ENCODE measurements around the gene PALLD.

DNA sequence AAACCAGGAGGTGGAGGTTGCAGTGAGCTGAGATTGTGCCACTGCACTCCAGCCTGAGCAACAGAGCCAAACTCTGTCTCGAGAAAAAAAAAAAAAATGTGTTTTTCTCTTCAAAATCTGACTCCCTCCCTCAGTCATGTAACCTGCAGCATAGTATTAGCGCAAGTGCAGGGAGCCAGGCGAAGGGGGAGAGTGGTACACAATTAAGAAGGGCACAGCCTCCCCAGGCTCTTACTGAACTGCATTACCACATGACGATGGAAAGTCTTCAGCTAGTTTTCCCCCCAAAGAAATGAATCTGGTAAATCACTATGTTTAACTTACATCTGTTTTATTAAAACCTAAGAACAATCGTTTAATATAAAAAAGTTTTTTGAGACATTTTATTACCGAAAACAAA lies 32.4 kb downstream of the PALLD start:
- TF ChIP-seq, protein P1, sequence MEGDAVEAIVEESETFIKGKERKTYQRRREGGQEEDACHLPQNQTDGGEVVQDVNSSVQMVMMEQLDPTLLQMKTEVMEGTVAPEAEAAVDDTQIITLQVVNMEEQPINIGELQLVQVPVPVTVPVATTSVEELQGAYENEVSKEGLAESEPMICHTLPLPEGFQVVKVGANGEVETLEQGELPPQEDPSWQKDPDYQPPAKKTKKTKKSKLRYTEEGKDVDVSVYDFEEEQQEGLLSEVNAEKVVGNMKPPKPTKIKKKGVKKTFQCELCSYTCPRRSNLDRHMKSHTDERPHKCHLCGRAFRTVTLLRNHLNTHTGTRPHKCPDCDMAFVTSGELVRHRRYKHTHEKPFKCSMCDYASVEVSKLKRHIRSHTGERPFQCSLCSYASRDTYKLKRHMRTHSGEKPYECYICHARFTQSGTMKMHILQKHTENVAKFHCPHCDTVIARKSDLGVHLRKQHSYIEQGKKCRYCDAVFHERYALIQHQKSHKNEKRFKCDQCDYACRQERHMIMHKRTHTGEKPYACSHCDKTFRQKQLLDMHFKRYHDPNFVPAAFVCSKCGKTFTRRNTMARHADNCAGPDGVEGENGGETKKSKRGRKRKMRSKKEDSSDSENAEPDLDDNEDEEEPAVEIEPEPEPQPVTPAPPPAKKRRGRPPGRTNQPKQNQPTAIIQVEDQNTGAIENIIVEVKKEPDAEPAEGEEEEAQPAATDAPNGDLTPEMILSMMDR (IDR thresholded peaks at IDR 0.05; ENCODE audit: borderline replicate concordance, extremely low read depth, low read length, poor library complexity, severe bottlenecking), result no peak
- no peak for TF ChIP-seq EZH2 (IDR thresholded peaks at IDR 0.05; ENCODE audit: borderline replicate concordance, low read depth, low read length, severe bottlenecking)
